Spleen (tissue), 7 donors: ENCODE results near the gene APOBEC3F.

Experiments used
- POLR2A ChIP-seq, 3 donors: fragments of 450-650 bp; IDR thresholded peaks; one replicate each; pipeline ENCODE4 v1.5.1; 2017; ENCODE audit warnings: antibody characterized with exemption in 3 of 3, mild to moderate bottlenecking in 1 of 3
- POLR2AphosphoS5 ChIP-seq, 3 donors: sonication (generic); formaldehyde crosslinking; IDR thresholded peaks; one replicate each; pipeline ENCODE4 v1.5.1; 2017; ENCODE audit warnings: antibody characterized with exemption in 3 of 3
- TF ChIP-seq, protein P1 (sequence below), 11 experiments: fragments of 200-600 bp in 7 of 11; fragments of 450-650 bp in 4 of 11; sonication (generic) in 4 of 11; IDR thresholded peaks in 8 of 11; conservative IDR thresholded peaks in 3 of 11; 1 replicate in 7 of 11; 2 replicates in 4 of 11; pipeline versions ENCODE4 v1.4.0 to v1.8.0; 2016 to 2021; ENCODE audit warnings: antibody characterized with exemption in 11 of 11, inconsistent platforms in 4 of 11, mild to moderate bottlenecking in 1 of 11
- donor health status: DM: no; HTN: no; CAD: no; lungs with moderate emphysema.
- donor health status: DM: no; HTN: no; CAD: no.
- donor health status: DM: no; HTN: no; CAD: no.

DNA sequence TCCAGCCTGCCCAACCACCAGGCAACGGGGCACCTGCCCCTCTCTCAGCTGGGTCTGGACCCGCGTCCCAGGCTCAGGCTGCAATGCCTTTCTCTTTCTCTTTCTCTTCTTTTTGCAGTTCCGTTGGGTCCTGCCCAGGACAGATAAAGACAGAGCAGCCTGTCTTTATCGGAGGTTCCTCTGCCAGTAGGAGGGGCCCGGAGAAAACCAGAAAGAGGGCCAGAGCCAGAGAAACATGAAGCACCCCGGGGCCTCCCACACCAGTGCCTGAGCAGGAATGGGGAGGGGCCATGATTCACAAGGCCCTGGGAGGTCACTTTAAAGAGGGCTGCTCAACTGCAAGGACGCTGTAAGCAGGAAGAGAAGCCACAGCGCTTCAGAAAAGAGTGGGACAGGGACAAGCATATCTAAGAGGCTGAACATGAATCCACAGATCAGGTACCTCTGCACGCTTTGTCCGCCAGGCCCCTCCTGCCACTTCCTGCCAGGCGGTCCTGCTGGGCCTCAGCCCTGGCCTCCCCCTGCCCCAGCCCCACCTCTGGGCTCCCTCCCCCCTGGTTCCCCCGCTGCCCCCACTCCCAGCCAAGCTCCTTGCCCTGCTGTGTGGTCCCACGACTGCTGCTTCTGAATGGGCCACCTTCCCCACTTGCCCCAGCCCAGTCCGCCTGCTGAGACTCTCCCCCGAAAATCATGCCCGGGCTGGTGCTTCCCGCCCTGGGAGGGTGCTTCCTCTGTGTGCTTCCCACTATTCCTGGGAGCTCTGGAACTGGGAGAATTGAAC lies 26.5 kb upstream of the APOBEC3F start, which contains the start of gene APOBEC3C:
- TF ChIP-seq, protein P1, sequence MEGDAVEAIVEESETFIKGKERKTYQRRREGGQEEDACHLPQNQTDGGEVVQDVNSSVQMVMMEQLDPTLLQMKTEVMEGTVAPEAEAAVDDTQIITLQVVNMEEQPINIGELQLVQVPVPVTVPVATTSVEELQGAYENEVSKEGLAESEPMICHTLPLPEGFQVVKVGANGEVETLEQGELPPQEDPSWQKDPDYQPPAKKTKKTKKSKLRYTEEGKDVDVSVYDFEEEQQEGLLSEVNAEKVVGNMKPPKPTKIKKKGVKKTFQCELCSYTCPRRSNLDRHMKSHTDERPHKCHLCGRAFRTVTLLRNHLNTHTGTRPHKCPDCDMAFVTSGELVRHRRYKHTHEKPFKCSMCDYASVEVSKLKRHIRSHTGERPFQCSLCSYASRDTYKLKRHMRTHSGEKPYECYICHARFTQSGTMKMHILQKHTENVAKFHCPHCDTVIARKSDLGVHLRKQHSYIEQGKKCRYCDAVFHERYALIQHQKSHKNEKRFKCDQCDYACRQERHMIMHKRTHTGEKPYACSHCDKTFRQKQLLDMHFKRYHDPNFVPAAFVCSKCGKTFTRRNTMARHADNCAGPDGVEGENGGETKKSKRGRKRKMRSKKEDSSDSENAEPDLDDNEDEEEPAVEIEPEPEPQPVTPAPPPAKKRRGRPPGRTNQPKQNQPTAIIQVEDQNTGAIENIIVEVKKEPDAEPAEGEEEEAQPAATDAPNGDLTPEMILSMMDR (IDR thresholded peaks at IDR 0.05 in 8 of 11, conservative IDR thresholded peaks at IDR 0.05 in 3 of 11), result peak in 9 of 11 experiments; percentile 7 to 53 (median 29)
- TF ChIP-seq POLR2A (IDR thresholded peaks at IDR 0.05) (peak in 2 of 3 donors; percentile 39 to 68), POLR2AphosphoS5 (IDR thresholded peaks at IDR 0.05) (peak; percentile 75 to 86 (median 84))
